Measurements from ENCODE around the gene C2CD5. TPM values are rescaled to one million over a fixed set of nuclear protein-coding genes. Genes with fewer than 3 reads are reported as not detected.

C2CD5 gene
- total RNA-seq, 3 donors from 2014 or later = 19.5 to 20.2 (median 19.8) TPM

- Mint-ChIP-seq H3K4me1 (ENCODE audit: low read depth) (peaks cover 37% of the 10 kb centered on the region), H3K27me3 (ENCODE audit: low read depth) (no peaks in the 10 kb centered on the region), H3K4me3 (peak overlapping the region; percentile 63), H3K36me3 (ENCODE audit: insufficient read depth) (peaks cover 6% of the 10 kb centered on the region), H3K9me3 (no peaks in the 10 kb centered on the region)
- ATAC-seq (no peak), DNase-seq (no peak)
Measured at GRCh38 chr12:22545255-22545654, 913 bp upstream of the C2CD5 start.

DNA sequence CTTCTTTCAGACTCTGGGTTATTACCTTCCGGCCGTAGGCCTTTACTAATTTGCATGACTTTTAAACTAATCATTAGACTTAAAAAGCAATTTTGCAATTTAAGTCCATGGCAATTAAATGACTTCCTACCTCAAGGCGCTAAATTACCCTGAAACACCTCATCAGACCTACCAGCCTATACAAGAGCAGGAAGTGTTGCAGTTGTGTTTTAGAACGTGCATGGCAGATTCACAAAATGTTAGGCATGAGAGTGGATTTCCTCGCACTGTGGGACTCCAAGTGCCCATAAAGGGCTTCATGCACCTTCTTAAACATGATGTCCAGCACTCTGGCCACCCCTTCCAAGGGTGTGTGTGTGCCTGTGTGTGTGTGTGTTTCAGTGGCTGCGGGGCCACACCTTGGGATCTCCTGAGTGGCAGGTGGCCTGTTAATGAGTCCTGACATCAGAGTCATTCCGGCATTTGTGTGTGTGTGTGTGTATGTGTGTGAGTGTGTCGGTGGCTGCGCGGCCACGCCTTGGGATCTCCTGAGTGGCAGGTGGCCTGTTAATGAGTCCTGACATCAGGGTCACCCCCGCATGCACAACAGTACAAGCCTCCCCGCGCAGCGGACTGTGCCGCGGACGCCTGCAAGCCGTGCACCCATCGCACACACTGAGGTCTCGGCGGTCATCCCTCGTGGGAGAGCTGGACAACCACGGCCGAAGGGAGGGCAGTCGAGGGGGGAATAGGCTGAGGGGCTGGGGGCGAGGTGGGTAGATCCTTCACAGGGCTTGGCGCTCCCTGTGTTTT, 900 bp downstream of the C2CD5 start:
- peaks cover 18% of the 10 kb centered on the region for H3K36me3 Mint-ChIP-seq (ENCODE audit: insufficient read depth)
- no peaks in the 10 kb centered on the region for H3K27me3 Mint-ChIP-seq (ENCODE audit: low read depth)
- ATAC-seq = peak; percentile 50 to 51
- DNase-seq = peak; percentile 17
- no peaks in the 10 kb centered on the region for H3K9me3 Mint-ChIP-seq
- H3K4me3 Mint-ChIP-seq = peak overlapping the region; percentile 93
- H3K4me1 Mint-ChIP-seq (ENCODE audit: low read depth) = peaks cover 50% of the 10 kb centered on the region

GRCh38 chr12:22541496-22542155, 2.7 kb downstream of the C2CD5 start:
- DNase-seq (no peak), ATAC-seq (no peak)
- Mint-ChIP-seq H3K4me3 (no peak overlapping the region), H3K27me3 (ENCODE audit: low read depth) (no peaks in the 10 kb centered on the region), H3K4me1 (ENCODE audit: low read depth) (peaks cover 59% of the 10 kb centered on the region), H3K36me3 (ENCODE audit: insufficient read depth) (peaks cover 20% of the 10 kb centered on the region), H3K9me3 (no peaks in the 10 kb centered on the region)

GRCh38 chr12:22539055-22539454, 5.3 kb downstream of the C2CD5 start:
- H3K4me1 Mint-ChIP-seq (ENCODE audit: low read depth) = peaks cover 70% of the 10 kb centered on the region

GRCh38 chr12:22538311-22538710, 6.0 kb downstream of the C2CD5 start:
- H3K27me3 Mint-ChIP-seq (ENCODE audit: low read depth) = no peaks in the 10 kb centered on the region
- no peak for DNase-seq
- no peak for ATAC-seq
- H3K36me3 Mint-ChIP-seq (ENCODE audit: insufficient read depth) = peaks cover 23% of the 10 kb centered on the region
- no peak overlapping the region for H3K4me3 Mint-ChIP-seq
- H3K4me1 Mint-ChIP-seq (ENCODE audit: low read depth) = peaks cover 68% of the 10 kb centered on the region
- H3K9me3 Mint-ChIP-seq = no peaks in the 10 kb centered on the region

More at GRCh38 chr12:22539055-22539454, 5.3 kb downstream of the C2CD5 start:
- no peak overlapping the region for H3K4me3 Mint-ChIP-seq
- H3K9me3 Mint-ChIP-seq = no peaks in the 10 kb centered on the region
- H3K36me3 Mint-ChIP-seq (ENCODE audit: insufficient read depth) = peaks cover 20% of the 10 kb centered on the region
- no peak for DNase-seq
- ATAC-seq = no peak
- no peaks in the 10 kb centered on the region for H3K27me3 Mint-ChIP-seq (ENCODE audit: low read depth)

DNA sequence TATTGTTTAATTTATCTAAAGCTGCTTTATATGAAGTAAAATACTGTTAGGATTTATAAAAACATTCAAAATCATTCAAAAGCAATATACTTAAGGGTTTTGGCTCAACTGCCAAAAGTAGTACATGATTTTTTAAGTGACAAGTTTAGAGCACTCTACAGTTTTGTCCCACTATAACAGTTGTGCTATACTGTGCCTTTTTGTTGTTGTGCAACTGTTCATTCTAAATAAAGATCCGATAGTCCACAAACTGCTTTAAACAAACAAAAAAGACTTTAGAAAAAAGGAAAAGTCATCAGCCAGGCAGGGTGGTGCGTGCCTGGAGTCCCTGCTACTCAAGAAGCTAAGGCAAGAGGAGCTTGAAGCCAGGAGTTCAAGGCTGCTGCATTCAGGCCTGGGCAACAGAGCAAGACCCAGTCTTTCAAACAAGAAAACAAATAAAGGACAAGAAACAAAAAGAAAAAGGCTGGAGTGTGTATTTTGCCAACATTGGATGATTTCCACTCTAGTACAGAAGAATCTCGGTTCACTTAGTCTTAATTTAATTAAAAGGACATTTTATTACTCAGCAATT, 7.3 kb downstream of the C2CD5 start:
- peaks cover 33% of the 10 kb centered on the region for H3K36me3 Mint-ChIP-seq (ENCODE audit: insufficient read depth)
- no peak for ATAC-seq
- H3K9me3 Mint-ChIP-seq = no peaks in the 10 kb centered on the region
- H3K4me3 Mint-ChIP-seq = no peak overlapping the region
- DNase-seq = no peak
- H3K4me1 Mint-ChIP-seq (ENCODE audit: low read depth) = peaks cover 57% of the 10 kb centered on the region
- H3K27me3 Mint-ChIP-seq (ENCODE audit: low read depth) = no peaks in the 10 kb centered on the region

- Mint-ChIP-seq H3K36me3 (ENCODE audit: insufficient read depth) (peaks cover 35% of the 10 kb centered on the region), H3K9me3 (no peaks in the 10 kb centered on the region), H3K27me3 (ENCODE audit: low read depth) (no peaks in the 10 kb centered on the region), H3K4me1 (ENCODE audit: low read depth) (peaks cover 51% of the 10 kb centered on the region), H3K4me3 (no peak overlapping the region)
- ATAC-seq (no peak), DNase-seq (no peak)
Measured at GRCh38 chr12:22536346-22536945, 7.9 kb downstream of the C2CD5 start.

DNA sequence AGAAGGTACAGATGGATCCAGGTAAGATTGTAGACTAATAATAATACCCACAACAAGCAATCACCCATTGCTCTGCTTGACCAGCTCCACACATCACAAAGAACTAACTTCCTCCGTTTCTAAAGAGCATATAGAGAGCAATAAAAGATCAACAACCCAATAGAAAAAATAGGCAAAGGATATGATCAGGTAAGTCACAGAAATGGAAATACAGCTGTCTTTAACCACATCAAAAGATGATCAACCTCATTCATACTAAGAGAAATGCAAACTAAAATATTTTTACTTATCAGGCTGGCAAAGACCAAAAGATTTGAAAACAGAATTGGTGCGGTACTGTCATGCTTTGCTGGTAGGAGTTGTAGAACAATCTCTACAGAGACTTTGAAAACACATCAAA, 8.9 kb downstream of the C2CD5 start:
- Mint-ChIP-seq H3K4me1 (ENCODE audit: low read depth) (peaks cover 42% of the 10 kb centered on the region), H3K4me3 (peak overlapping the region; percentile 49), H3K27me3 (ENCODE audit: low read depth) (no peaks in the 10 kb centered on the region), H3K9me3 (no peaks in the 10 kb centered on the region), H3K36me3 (ENCODE audit: insufficient read depth) (peaks cover 35% of the 10 kb centered on the region)
- no peak for DNase-seq
- ATAC-seq = peak; percentile 18 to 54

- Mint-ChIP-seq H3K27me3 (ENCODE audit: low read depth) (no peaks in the 10 kb centered on the region), H3K36me3 (ENCODE audit: insufficient read depth) (peaks cover 33% of the 10 kb centered on the region), H3K4me1 (ENCODE audit: low read depth) (peaks cover 39% of the 10 kb centered on the region), H3K4me3 (no peak overlapping the region), H3K9me3 (no peaks in the 10 kb centered on the region)
- DNase-seq (no peak), ATAC-seq (no peak)
Measured at GRCh38 chr12:22535038-22535437, 9.3 kb downstream of the C2CD5 start.

DNA sequence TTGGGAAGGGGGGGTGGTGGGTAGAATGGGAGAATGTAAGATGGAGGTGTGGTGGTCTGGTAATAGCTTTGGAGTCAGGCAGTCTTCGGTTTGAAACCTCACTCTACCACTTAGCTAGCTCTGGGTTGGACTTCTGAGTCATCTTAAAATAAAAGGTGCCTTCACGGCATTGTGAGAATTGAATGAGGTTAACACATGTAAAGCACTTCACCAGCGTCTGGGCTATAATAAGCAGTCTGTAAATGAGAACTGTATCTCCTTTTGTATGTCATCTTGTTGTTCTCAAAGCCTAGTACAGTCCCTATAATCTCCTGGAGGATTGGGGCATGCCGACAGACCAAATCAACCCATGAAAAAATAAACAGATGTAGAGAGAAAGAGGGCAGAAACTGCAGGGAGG, 11.2 kb downstream of the C2CD5 start:
- DNase-seq = no peak
- H3K4me3 Mint-ChIP-seq = no peak overlapping the region
- H3K27me3 Mint-ChIP-seq (ENCODE audit: low read depth) = no peaks in the 10 kb centered on the region
- H3K36me3 Mint-ChIP-seq (ENCODE audit: insufficient read depth) = peaks cover 24% of the 10 kb centered on the region
- no peaks in the 10 kb centered on the region for H3K9me3 Mint-ChIP-seq
- ATAC-seq = peak in 1 of 2 donors; percentile 48
- H3K4me1 Mint-ChIP-seq (ENCODE audit: low read depth) = peaks cover 33% of the 10 kb centered on the region

- Mint-ChIP-seq H3K4me1 (ENCODE audit: low read depth) (peaks cover 28% of the 10 kb centered on the region), H3K4me3 (no peak overlapping the region), H3K9me3 (no peaks in the 10 kb centered on the region)
Measured at GRCh38 chr12:22532317-22532716, 12.0 kb downstream of the C2CD5 start.

GRCh38 chr12:22531205-22531604, 13.1 kb downstream of the C2CD5 start:
- Mint-ChIP-seq H3K4me1 (ENCODE audit: low read depth) (peaks cover 22% of the 10 kb centered on the region), H3K27me3 (ENCODE audit: low read depth) (no peaks in the 10 kb centered on the region), H3K36me3 (ENCODE audit: insufficient read depth) (peaks cover 23% of the 10 kb centered on the region), H3K4me3 (no peak overlapping the region), H3K9me3 (no peaks in the 10 kb centered on the region)
- ATAC-seq (no peak), DNase-seq (no peak)

More at GRCh38 chr12:22532317-22532716, 12.0 kb downstream of the C2CD5 start:
- DNase-seq (no peak), ATAC-seq (no peak)
- H3K36me3 Mint-ChIP-seq (ENCODE audit: insufficient read depth) = peaks cover 23% of the 10 kb centered on the region
- no peaks in the 10 kb centered on the region for H3K27me3 Mint-ChIP-seq (ENCODE audit: low read depth)

DNA sequence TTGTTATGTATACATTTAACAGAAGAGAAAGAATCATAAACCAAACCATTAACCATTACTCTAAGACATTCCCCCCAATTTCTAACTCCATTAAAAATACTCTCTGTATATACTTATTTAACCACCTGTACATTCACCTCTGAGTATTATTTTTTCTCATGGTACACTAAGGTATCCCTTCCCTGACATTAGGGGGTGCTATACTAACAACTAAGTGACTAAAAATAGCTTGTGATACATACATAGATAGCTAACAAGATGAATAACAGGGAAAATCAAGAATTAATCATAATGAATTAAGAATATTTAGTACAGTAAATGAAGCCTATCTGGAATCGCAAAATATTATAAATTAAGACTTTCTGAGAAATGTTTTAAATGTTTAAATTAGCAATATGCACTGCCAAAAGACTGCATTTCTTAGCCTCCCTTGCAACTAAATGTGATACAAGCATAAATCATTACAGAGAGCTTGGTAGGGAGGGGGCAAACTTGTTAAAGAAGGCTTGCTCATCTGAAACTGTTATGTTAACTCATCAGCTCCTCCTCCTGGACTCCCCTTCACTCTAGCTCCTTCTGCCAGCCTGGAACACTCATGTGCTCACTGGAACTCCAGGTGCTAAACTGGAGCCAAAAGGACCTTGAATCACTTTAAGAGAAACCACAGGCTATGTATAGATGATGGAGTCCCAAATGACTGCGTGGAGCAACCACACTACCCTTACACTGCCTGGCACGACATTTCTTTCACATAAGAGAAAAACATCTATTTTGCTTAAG, 14.9 kb downstream of the C2CD5 start:
- H3K36me3 Mint-ChIP-seq (ENCODE audit: insufficient read depth) = peaks cover 26% of the 10 kb centered on the region
- H3K27me3 Mint-ChIP-seq (ENCODE audit: low read depth) = no peaks in the 10 kb centered on the region
- ATAC-seq = peak; percentile 80 to 91
- peaks cover 10% of the 10 kb centered on the region for H3K4me1 Mint-ChIP-seq (ENCODE audit: low read depth)
- H3K4me3 Mint-ChIP-seq = no peak overlapping the region
- H3K9me3 Mint-ChIP-seq = no peaks in the 10 kb centered on the region
- DNase-seq = no peak

DNA sequence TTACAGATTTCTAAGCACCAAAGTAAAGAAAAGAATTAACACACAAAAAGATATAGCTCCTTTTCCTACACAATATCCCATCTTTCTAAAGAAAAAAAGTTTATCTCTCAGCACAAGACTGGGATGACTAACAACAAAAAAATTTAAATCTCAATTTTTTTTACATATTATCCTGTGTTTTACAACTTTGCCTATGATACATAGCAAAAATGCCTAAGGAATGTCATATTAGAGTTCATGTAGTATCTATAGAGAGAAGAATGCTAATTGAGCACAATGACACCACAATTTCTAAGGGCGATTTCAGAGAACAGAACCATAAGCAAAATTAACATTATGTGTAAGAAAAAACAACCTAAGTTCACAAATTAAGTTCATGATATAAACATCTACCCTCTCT, 16.3 kb downstream of the C2CD5 start:
- H3K4me1 Mint-ChIP-seq (ENCODE audit: low read depth) = peaks cover 6% of the 10 kb centered on the region
- H3K9me3 Mint-ChIP-seq = no peaks in the 10 kb centered on the region
- H3K36me3 Mint-ChIP-seq (ENCODE audit: insufficient read depth) = peaks cover 27% of the 10 kb centered on the region
- H3K4me3 Mint-ChIP-seq = no peak overlapping the region
- H3K27me3 Mint-ChIP-seq (ENCODE audit: low read depth) = no peaks in the 10 kb centered on the region
- DNase-seq (no peak), ATAC-seq (no peak)
